Esophagus squamous epithelium (tissue), 4 donors: ENCODE measurements around the gene NR1I3.

Experiments
- POLR2A ChIP-seq, 4 donors: fragments of 450-650 bp; IDR thresholded peaks; one replicate each; pipeline ENCODE4 v1.6.1; 2017; ENCODE audit warnings: antibody characterized with exemption in 4 of 4, mild to moderate bottlenecking in 4 of 4, moderate library complexity in 3 of 4
- TF ChIP-seq, protein P1 (sequence below), 6 experiments: fragments of 450-650 bp in 4 of 6; fragments of 200-600 bp in 2 of 6; sonication (generic) in 2 of 6; IDR thresholded peaks; one replicate each; pipeline ENCODE4 v1.5.1; 2016 to 2019; ENCODE audit warnings: antibody characterized with exemption in 6 of 6, mild to moderate bottlenecking in 4 of 6, moderate library complexity in 4 of 6

DNA sequence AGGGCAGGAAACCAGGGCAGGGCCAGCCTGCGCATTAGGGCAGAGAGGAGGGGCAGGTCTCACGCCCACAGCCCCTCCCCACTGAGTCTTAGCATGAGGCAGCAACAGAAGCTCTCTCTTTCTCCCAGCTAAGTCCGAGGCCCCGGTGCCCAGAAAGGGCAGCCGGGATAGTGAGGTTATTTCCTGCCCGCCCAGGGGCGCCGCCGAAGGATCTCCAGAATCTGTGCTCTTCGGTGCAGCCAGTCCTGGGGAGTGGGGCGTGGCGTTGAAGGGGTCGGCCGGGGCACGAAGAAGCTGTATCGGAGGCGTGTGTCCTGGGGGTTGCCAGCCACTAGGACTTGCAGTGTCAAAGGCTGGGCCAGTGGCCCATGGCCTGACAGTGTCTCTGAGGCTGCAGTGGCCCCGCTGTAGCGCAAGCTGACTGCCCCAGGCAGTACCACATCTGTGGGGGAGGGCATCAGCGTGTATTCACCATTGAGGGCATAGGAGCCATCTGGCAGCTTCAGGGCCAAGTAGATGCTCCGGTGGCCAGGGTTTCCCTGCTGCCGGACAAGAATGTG is 47.0 kb downstream of the NR1I3 start:
- TF ChIP-seq, protein P1, sequence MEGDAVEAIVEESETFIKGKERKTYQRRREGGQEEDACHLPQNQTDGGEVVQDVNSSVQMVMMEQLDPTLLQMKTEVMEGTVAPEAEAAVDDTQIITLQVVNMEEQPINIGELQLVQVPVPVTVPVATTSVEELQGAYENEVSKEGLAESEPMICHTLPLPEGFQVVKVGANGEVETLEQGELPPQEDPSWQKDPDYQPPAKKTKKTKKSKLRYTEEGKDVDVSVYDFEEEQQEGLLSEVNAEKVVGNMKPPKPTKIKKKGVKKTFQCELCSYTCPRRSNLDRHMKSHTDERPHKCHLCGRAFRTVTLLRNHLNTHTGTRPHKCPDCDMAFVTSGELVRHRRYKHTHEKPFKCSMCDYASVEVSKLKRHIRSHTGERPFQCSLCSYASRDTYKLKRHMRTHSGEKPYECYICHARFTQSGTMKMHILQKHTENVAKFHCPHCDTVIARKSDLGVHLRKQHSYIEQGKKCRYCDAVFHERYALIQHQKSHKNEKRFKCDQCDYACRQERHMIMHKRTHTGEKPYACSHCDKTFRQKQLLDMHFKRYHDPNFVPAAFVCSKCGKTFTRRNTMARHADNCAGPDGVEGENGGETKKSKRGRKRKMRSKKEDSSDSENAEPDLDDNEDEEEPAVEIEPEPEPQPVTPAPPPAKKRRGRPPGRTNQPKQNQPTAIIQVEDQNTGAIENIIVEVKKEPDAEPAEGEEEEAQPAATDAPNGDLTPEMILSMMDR (IDR thresholded peaks at IDR 0.05), result no peak
- TF ChIP-seq POLR2A (IDR thresholded peaks at IDR 0.05), result no peak
